SK-N-MC (cell line): Measurements from ENCODE around the gene IQSEC1.

Experiments used
- DNase-seq: peaks from one replicate; pipeline ENCODE4 v3.0.0-alpha.2; 2011; ENCODE audit warnings: low read depth, low spot score
- H3K27ac ChIP-seq: fragments of 200-600 bp; sonication (generic); 2 replicates; pipeline ENCODE4 v1.5.1; 2016; ENCODE audit warnings: mixed run types
- H3K36me3 ChIP-seq: fragments of 200-600 bp; sonication (generic); 2 replicates; pipeline ENCODE4 v1.6.1; 2017; ENCODE audit warnings: antibody characterized with exemption, low read length, mixed read lengths; ENCODE audit not compliant: insufficient read depth
- H3K4me3 ChIP-seq: fragments of 200-600 bp; sonication (generic); 2 replicates; pipeline ENCODE4 v1.5.1; 2016
- H3K9ac ChIP-seq: fragments of 200-600 bp; sonication (generic); 2 replicates; pipeline ENCODE4 v1.8.0; 2017; ENCODE audit warnings: mixed run types, mixed read lengths; ENCODE audit not compliant: insufficient read length
- H3K9me3 ChIP-seq: fragments of 200-600 bp; sonication (generic); 2 replicates; pipeline ENCODE4 v1.6.1; 2017; ENCODE audit warnings: low read depth, mild to moderate bottlenecking, antibody characterized with exemption, low read length, moderate library complexity, mixed read lengths
- EZH2 ChIP-seq: fragments of 200-600 bp; sonication (generic); IDR thresholded peaks from one replicate; pipeline ENCODE4 v1.6.1; 2017; ENCODE audit warnings: antibody characterized with exemption
- FOXP2 ChIP-seq: optimal IDR thresholded peaks from 2 replicates; pipeline ENCODE3; 2011; ENCODE audit warnings: mild to moderate bottlenecking, moderate library complexity; ENCODE audit not compliant: insufficient read depth; ENCODE audit errors: extremely low read length, control extremely low read depth
- POLR2AphosphoS5 ChIP-seq: IDR thresholded peaks from 2 replicates; pipeline ENCODE4 v1.6.1; 2012; ENCODE audit warnings: mild to moderate bottlenecking, low read depth, low read length, borderline replicate concordance

IQSEC1 gene

DNA sequence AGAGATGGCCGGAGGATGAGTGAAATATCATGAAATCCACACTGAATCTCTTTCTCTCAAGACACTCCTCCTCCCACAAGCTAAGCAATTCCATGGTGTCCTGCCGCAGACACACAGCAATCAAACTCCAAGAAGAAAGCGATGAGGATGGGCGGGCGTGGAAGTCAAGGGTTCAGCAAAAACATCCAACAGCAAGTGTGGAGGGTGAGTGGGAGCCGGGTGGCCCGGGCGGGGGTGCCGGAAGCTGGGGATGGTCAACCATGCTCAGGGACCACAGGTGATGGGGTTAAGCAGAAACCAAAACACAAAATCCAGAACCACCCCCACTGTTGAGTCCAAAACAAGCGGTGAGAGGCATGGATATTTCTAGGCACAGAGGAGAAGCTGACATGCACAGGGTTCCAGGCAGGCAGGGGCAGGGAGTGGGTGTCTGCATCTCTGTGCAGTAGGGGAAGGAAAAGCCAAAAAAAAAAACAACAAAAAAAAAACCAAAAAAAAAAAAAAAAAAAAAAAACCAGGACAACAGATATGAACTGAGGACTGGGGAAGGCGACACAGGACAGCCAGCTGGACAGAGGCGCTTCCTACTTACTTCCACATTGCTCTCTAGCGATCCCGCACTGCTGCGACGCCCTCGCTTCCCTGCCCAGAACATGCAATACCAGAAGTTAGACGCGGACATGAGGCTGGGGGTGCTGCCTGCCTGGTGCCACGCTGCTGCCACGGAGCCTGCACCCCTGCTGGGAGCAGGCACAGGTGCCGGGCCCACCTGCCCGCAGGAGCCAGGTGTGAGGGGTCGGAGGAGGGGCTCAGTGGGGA is 170.8 kb downstream of the IQSEC1 start:
- no peak for TF ChIP-seq POLR2AphosphoS5
- TF ChIP-seq EZH2 = no peak
- no peak for TF ChIP-seq FOXP2
- no peaks in the 10 kb centered on the region for H3K9me3 ChIP-seq
- no peak for DNase-seq
- no peaks in the 10 kb centered on the region for H3K36me3 ChIP-seq
- no peak overlapping the region for H3K9ac ChIP-seq
- no peak overlapping the region for H3K27ac ChIP-seq
- H3K4me3 ChIP-seq = no peak overlapping the region

- no peaks in the 10 kb centered on the region for H3K36me3 ChIP-seq
- TF ChIP-seq POLR2AphosphoS5 (no peak), FOXP2 (no peak), EZH2 (no peak)
- H3K9ac ChIP-seq = no peak overlapping the region
- H3K27ac ChIP-seq = no peak overlapping the region
- no peak overlapping the region for H3K4me3 ChIP-seq
- no peaks in the 10 kb centered on the region for H3K9me3 ChIP-seq
- DNase-seq = no peak
These were observed 171.6 kb downstream of the IQSEC1 start for GRCh38 chr3:12901623-12902045.

DNA sequence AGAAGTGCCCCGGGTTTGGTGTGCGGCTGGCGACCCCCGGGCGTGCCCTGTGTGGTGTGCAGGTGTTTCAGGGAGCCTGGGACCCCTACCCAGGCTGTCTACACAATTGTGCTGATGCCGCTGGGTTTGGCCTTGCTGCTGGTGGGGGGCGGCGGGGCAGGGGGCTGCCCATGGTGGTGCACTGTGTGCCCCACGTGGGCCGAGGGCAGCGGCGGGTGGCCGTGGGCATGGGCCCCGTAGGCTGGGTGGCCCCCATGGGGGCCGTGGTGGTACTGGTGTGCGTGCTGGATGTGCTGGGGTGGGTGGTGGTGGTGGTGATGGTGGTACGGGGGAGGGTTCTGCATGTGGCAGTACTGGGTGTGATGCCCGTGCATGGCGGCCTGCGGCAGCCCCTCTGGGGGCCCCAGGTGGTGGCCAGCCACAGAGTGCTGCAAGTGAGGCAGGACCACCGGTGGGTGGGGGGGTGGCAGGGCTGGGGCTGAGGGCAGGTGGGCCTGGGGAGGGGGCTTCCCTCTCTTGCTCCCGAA is 172.3 kb downstream of the IQSEC1 start:
- no peak overlapping the region for H3K4me3 ChIP-seq
- no peak for DNase-seq
- no peak overlapping the region for H3K9ac ChIP-seq
- TF ChIP-seq POLR2AphosphoS5 = no peak
- no peak for TF ChIP-seq FOXP2
- TF ChIP-seq EZH2 = no peak
- no peaks in the 10 kb centered on the region for H3K36me3 ChIP-seq
- no peak overlapping the region for H3K27ac ChIP-seq
- no peaks in the 10 kb centered on the region for H3K9me3 ChIP-seq

GRCh38 chr3:12898965-12899755 is 174.1 kb downstream of the IQSEC1 start:
- no peak for DNase-seq
- TF ChIP-seq POLR2AphosphoS5 = no peak
- no peak for TF ChIP-seq EZH2
- TF ChIP-seq FOXP2 = no peak
- Histone ChIP-seq H3K4me3 (no peak overlapping the region), H3K27ac (no peak overlapping the region), H3K9me3 (no peaks in the 10 kb centered on the region), H3K9ac (no peak overlapping the region), H3K36me3 (no peaks in the 10 kb centered on the region)

GRCh38 chr3:12898290-12898964 is 174.8 kb downstream of the IQSEC1 start:
- H3K4me3 ChIP-seq = no peak overlapping the region
- DNase-seq = no peak
- H3K9ac ChIP-seq = no peak overlapping the region
- no peak for TF ChIP-seq POLR2AphosphoS5
- TF ChIP-seq FOXP2 = no peak
- TF ChIP-seq EZH2 = no peak
- H3K27ac ChIP-seq = no peak overlapping the region
- H3K36me3 ChIP-seq = no peaks in the 10 kb centered on the region
- H3K9me3 ChIP-seq = no peaks in the 10 kb centered on the region

- no peak for DNase-seq
- Histone ChIP-seq H3K36me3 (no peaks in the 10 kb centered on the region), H3K9ac (no peak overlapping the region), H3K9me3 (no peaks in the 10 kb centered on the region), H3K4me3 (no peak overlapping the region), H3K27ac (no peak overlapping the region)
- no peak for TF ChIP-seq FOXP2
- TF ChIP-seq EZH2 = no peak
- no peak for TF ChIP-seq POLR2AphosphoS5
These were observed 175.6 kb downstream of the IQSEC1 start for GRCh38 chr3:12897381-12898289.

DNA sequence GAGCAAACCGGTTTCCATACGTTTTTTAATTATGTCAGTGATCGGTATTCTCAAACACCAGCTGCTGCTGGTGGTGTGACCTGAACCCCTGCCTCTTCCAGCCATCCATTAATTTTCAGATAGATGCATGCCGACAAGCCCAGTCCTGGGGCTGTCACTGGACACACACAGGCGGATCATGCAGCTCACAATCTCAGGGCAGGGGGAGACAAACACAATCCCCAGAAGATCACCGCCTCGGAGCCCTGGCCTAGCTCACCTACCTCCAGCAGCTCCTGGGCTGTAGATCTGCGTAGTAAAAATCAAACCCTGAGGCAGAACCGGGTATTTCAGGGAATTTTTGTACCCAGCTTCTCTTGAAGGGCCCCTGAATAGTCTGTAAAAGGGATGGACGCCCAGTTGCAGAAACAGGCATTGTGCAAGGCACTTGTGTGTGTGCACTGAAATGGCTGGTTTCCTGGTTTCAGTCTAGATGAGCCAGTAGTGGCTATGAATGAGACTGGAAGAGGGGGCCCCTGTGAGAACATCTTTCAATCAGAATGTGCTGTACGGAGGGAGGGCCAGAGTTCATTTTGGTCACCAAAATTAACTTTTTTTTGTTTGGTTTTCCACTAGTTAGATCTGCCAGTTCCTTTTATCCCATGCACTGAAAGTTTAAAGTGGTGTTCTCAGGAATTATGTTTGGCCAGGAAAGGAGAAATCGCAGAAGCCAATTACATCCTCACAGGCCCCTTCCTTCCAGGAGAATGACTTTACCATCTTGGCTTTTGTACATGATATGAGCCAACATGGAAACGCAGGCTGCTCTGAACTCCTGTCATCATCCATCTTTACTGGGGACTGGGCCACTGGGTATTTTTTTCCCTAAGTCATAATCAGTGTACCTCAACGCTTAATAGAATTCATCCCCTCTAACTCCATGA is 176.9 kb downstream of the IQSEC1 start:
- Histone ChIP-seq H3K9ac (no peak overlapping the region), H3K36me3 (no peaks in the 10 kb centered on the region), H3K27ac (no peak overlapping the region), H3K4me3 (no peak overlapping the region), H3K9me3 (no peaks in the 10 kb centered on the region)
- no peak for TF ChIP-seq FOXP2
- no peak for TF ChIP-seq EZH2
- no peak for TF ChIP-seq POLR2AphosphoS5
- no peak for DNase-seq
